ENCODE data around the gene CHCHD6.

CHCHD6 gene

GRCh38 chr3:126970921-126971320 is 266.9 kb downstream of the CHCHD6 start:
- DNase-seq (ENCODE audit: low spot score) (no peak), FAIRE-seq (no peak)

- DNase-seq (ENCODE audit: low spot score) (no peak), FAIRE-seq (no peak)
Observed at GRCh38 chr3:126971891-126972351, 267.9 kb downstream of the CHCHD6 start.

- DNase-seq (ENCODE audit: low spot score) (no peak), FAIRE-seq (no peak)
Observed at GRCh38 chr3:126972866-126973265, 268.8 kb downstream of the CHCHD6 start.

- FAIRE-seq, result no peak
- no peak for DNase-seq (ENCODE audit: low spot score)
Observed at GRCh38 chr3:126973814-126974213, 269.8 kb downstream of the CHCHD6 start.

GRCh38 chr3:126974756-126975155 is 270.7 kb downstream of the CHCHD6 start:
- FAIRE-seq (no peak), DNase-seq (ENCODE audit: low spot score) (no peak)

GRCh38 chr3:126976906-126977305 is 272.9 kb downstream of the CHCHD6 start:
- no peak for FAIRE-seq

GRCh38 chr3:126977821-126978220 is 273.8 kb downstream of the CHCHD6 start:
- no peak for FAIRE-seq
- DNase-seq (ENCODE audit: low spot score), result no peak

More at GRCh38 chr3:126976906-126977305, 272.9 kb downstream of the CHCHD6 start:
- no peak for DNase-seq (ENCODE audit: low spot score)

- FAIRE-seq (no peak), DNase-seq (ENCODE audit: low spot score) (no peak)
Observed at GRCh38 chr3:126978291-126978690, 274.3 kb downstream of the CHCHD6 start.

GRCh38 chr3:126979046-126979628 is 275.1 kb downstream of the CHCHD6 start:
- no peak for FAIRE-seq

GRCh38 chr3:126980266-126980811 is 276.3 kb downstream of the CHCHD6 start:
- FAIRE-seq, result no peak

More at GRCh38 chr3:126979046-126979628, 275.1 kb downstream of the CHCHD6 start:
- no peak for DNase-seq (ENCODE audit: low spot score)

GRCh38 chr3:126982126-126982470 is 278.1 kb downstream of the CHCHD6 start:
- no peak for FAIRE-seq

More at GRCh38 chr3:126980266-126980811, 276.3 kb downstream of the CHCHD6 start:
- DNase-seq (ENCODE audit: low spot score), result no peak

GRCh38 chr3:126982471-126983175 is 278.6 kb downstream of the CHCHD6 start, which contains the start of gene PLXNA1:
Gene PLXNA1, plus strand, starts transcription at chr3:126983115. Its CDS starts 5,479 bp downstream, at chr3:126988594.
- FAIRE-seq, result no peak
- peak; percentile 68 for DNase-seq (ENCODE audit: low spot score)

More at GRCh38 chr3:126982126-126982470, 278.1 kb downstream of the CHCHD6 start:
- DNase-seq (ENCODE audit: low spot score), result no peak

GRCh38 chr3:126983276-126983652 is 279.2 kb downstream of the CHCHD6 start:
- no peak for FAIRE-seq

GRCh38 chr3:126983653-126984390 is 279.8 kb downstream of the CHCHD6 start:
- DNase-seq (ENCODE audit: low spot score) (no peak), FAIRE-seq (no peak)

More at GRCh38 chr3:126983276-126983652, 279.2 kb downstream of the CHCHD6 start:
- no peak for DNase-seq (ENCODE audit: low spot score)

- DNase-seq (ENCODE audit: low spot score) (no peak), FAIRE-seq (no peak)
Observed at GRCh38 chr3:126984391-126985131, 280.5 kb downstream of the CHCHD6 start.

- FAIRE-seq, result no peak
- DNase-seq (ENCODE audit: low spot score), result no peak
Observed at GRCh38 chr3:126985132-126985985, 281.3 kb downstream of the CHCHD6 start.

- no peak for DNase-seq (ENCODE audit: low spot score)
- no peak for FAIRE-seq
Observed at GRCh38 chr3:126986001-126986400, 282.0 kb downstream of the CHCHD6 start.

- DNase-seq (ENCODE audit: low spot score), result no peak
- FAIRE-seq, result no peak
Observed at GRCh38 chr3:126987129-126987528, 283.1 kb downstream of the CHCHD6 start.

- DNase-seq (ENCODE audit: low spot score) (no peak), FAIRE-seq (no peak)
Observed at GRCh38 chr3:126987596-126987995, 283.6 kb downstream of the CHCHD6 start.

GRCh38 chr3:126988451-126989021 is 284.5 kb downstream of the CHCHD6 start:
- no peak for FAIRE-seq
- no peak for DNase-seq (ENCODE audit: low spot score)
